Mucosa of rectum (tissue), 2 donors: ENCODE measurements around the gene UBE3A.
"Not testable (repeated sequence)": the region's sequence is repeated elsewhere in the genome, so short reads cannot be mapped to it uniquely, and the experiment has no call there.

Experiments
- H3K27ac ChIP-seq, 2 donors: one replicate each; pipeline ENCODE4 v1.7.0; 2013; ENCODE audit warnings: inconsistent platforms in 2 of 2, low read depth in 2 of 2, low read length in 2 of 2
- H3K27me3 ChIP-seq, 2 donors: one replicate each; pipeline ENCODE4 v1.7.0; 2013; ENCODE audit warnings: low read length in 2 of 2; ENCODE audit not compliant: control insufficient read depth in 2 of 2, insufficient read depth in 2 of 2
- H3K36me3 ChIP-seq, 2 donors: one replicate each; pipeline ENCODE4 v1.7.0; 2013; ENCODE audit warnings: low read length in 2 of 2; ENCODE audit not compliant: control insufficient read depth in 2 of 2, insufficient read depth in 2 of 2
- H3K4me1 ChIP-seq, 2 donors: one replicate each; pipeline ENCODE4 v1.7.0; 2013; ENCODE audit warnings: low read length in 2 of 2, mild to moderate bottlenecking in 1 of 2; ENCODE audit not compliant: control insufficient read depth in 2 of 2, insufficient read depth in 2 of 2
- H3K4me3 ChIP-seq, 2 donors: one replicate each; pipeline ENCODE4 v1.7.0; 2013; ENCODE audit warnings: low read length in 2 of 2
- H3K9ac ChIP-seq, 2 donors: one replicate each; pipeline ENCODE4 v1.7.0; 2013; ENCODE audit warnings: low read length in 2 of 2, low read depth in 1 of 2, mild to moderate bottlenecking in 1 of 2
- H3K9me3 ChIP-seq, 2 donors: one replicate each; pipeline ENCODE4 v1.7.0; 2013; ENCODE audit warnings: low read length in 2 of 2; ENCODE audit not compliant: control insufficient read depth in 2 of 2
- donor health status: healthy.
- donor health status: Normal muscosa, but diverticular disease.

UBE3A gene

GRCh38 chr15:25424073-25424472 lies 14.8 kb downstream of the UBE3A start:
- no peak overlapping the region for H3K9ac ChIP-seq
- peaks cover 0 to 4% of the 10 kb centered on the region in 2 donors for H3K4me1 ChIP-seq
- H3K9me3 ChIP-seq = peaks cover 0 to 2% of the 10 kb centered on the region in 2 donors
- H3K27ac ChIP-seq = no peak overlapping the region
- H3K27me3 ChIP-seq = no peaks in the 10 kb centered on the region
- peaks cover 0 to 3% of the 10 kb centered on the region in 2 donors for H3K36me3 ChIP-seq
- H3K4me3 ChIP-seq = no peak overlapping the region

GRCh38 chr15:25422021-25422420 lies 16.8 kb downstream of the UBE3A start:
- Histone ChIP-seq H3K4me1 (peaks cover 0 to 2% of the 10 kb centered on the region in 2 donors), H3K36me3 (peaks cover 0 to 3% of the 10 kb centered on the region in 2 donors), H3K9me3 (peaks cover 0 to 2% of the 10 kb centered on the region in 2 donors), H3K4me3 (no peak overlapping the region), H3K27me3 (no peaks in the 10 kb centered on the region), H3K27ac (no peak overlapping the region), H3K9ac (no peak overlapping the region)

GRCh38 chr15:25418202-25418601 lies 20.6 kb downstream of the UBE3A start:
- H3K27ac ChIP-seq = no peak overlapping the region
- H3K9ac ChIP-seq = no peak overlapping the region
- no peak overlapping the region for H3K4me3 ChIP-seq
- no peaks in the 10 kb centered on the region for H3K4me1 ChIP-seq
- H3K9me3 ChIP-seq = peaks cover 0 to 2% of the 10 kb centered on the region in 2 donors
- peaks cover 0 to 3% of the 10 kb centered on the region in 2 donors for H3K36me3 ChIP-seq
- no peaks in the 10 kb centered on the region for H3K27me3 ChIP-seq

- Histone ChIP-seq H3K4me3 (no peak overlapping the region), H3K36me3 (peaks cover 0 to 3% of the 10 kb centered on the region in 2 donors), H3K27ac (no peak overlapping the region), H3K4me1 (no peaks in the 10 kb centered on the region), H3K27me3 (no peaks in the 10 kb centered on the region), H3K9me3 (peaks cover 0 to 2% of the 10 kb centered on the region in 2 donors), H3K9ac (no peak overlapping the region)
These were observed 21.2 kb downstream of the UBE3A start for GRCh38 chr15:25417604-25418003.

- Histone ChIP-seq H3K27me3 (no peaks in the 10 kb centered on the region), H3K4me1 (no peaks in the 10 kb centered on the region), H3K9ac (no peak overlapping the region), H3K36me3 (peaks cover 0 to 3% of the 10 kb centered on the region in 2 donors), H3K9me3 (peaks cover 0 to 2% of the 10 kb centered on the region in 2 donors), H3K27ac (no peak overlapping the region), H3K4me3 (no peak overlapping the region)
These were observed 22.1 kb downstream of the UBE3A start for GRCh38 chr15:25416693-25417092.

- Histone ChIP-seq H3K27me3 (no peaks in the 10 kb centered on the region), H3K9ac (no peak overlapping the region), H3K9me3 (no peaks in the 10 kb centered on the region), H3K4me3 (no peak overlapping the region), H3K36me3 (no peaks in the 10 kb centered on the region), H3K27ac (no peak overlapping the region), H3K4me1 (no peaks in the 10 kb centered on the region)
These were observed 23.1 kb downstream of the UBE3A start for GRCh38 chr15:25415707-25416106.

- Histone ChIP-seq H3K4me1 (no peaks in the 10 kb centered on the region), H3K27me3 (no peaks in the 10 kb centered on the region), H3K4me3 (no peak overlapping the region), H3K36me3 (no peaks in the 10 kb centered on the region), H3K9me3 (no peaks in the 10 kb centered on the region), H3K27ac (no peak overlapping the region), H3K9ac (no peak overlapping the region)
These were observed 23.6 kb downstream of the UBE3A start for GRCh38 chr15:25415217-25415616.

GRCh38 chr15:25410649-25411048 lies 28.2 kb downstream of the UBE3A start:
- Histone ChIP-seq H3K4me3 (no peak overlapping the region), H3K27ac (no peak overlapping the region), H3K36me3 (no peaks in the 10 kb centered on the region), H3K4me1 (peaks cover 0 to 6% of the 10 kb centered on the region in 2 donors), H3K9ac (no peak overlapping the region), H3K9me3 (no peaks in the 10 kb centered on the region), H3K27me3 (no peaks in the 10 kb centered on the region)

- not testable (repeated sequence) for H3K36me3 ChIP-seq, H3K9me3 ChIP-seq, H3K4me3 ChIP-seq, H3K9ac ChIP-seq, H3K27ac ChIP-seq, H3K27me3 ChIP-seq, H3K4me1 ChIP-seq
These were observed 29.1 kb downstream of the UBE3A start for GRCh38 chr15:25409731-25410130.

GRCh38 chr15:25408929-25409328 lies 29.9 kb downstream of the UBE3A start:
- no peak overlapping the region for H3K9ac ChIP-seq
- no peak overlapping the region for H3K4me3 ChIP-seq
- H3K27me3 ChIP-seq = no peaks in the 10 kb centered on the region
- no peak overlapping the region for H3K27ac ChIP-seq
- peaks cover 6 to 9% of the 10 kb centered on the region in 2 donors for H3K36me3 ChIP-seq
- H3K4me1 ChIP-seq = peaks cover 0 to 6% of the 10 kb centered on the region in 2 donors
- H3K9me3 ChIP-seq = no peaks in the 10 kb centered on the region

GRCh38 chr15:25408428-25408827 lies 30.4 kb downstream of the UBE3A start:
- Histone ChIP-seq H3K4me3 (no peak overlapping the region), H3K27me3 (no peaks in the 10 kb centered on the region), H3K9me3 (no peaks in the 10 kb centered on the region), H3K36me3 (peaks cover 9 to 10% of the 10 kb centered on the region in 2 donors), H3K9ac (no peak overlapping the region), H3K4me1 (peaks cover 0 to 6% of the 10 kb centered on the region in 2 donors), H3K27ac (no peak overlapping the region)
